Measurements from ENCODE around the gene LIG3.
A peak's percentile ranks its signal among the peaks of the same experiment; 100 is the strongest.
"Not testable (repeated sequence)": the region's sequence is repeated elsewhere in the genome, so short reads cannot be mapped to it uniquely, and the experiment has no call there.

Gene LIG3

GRCh38 chr17:35041390-35041789, 61.1 kb downstream of the LIG3 start:
- DNase-seq (ENCODE audit: low spot score) = no peak

GRCh38 chr17:35044181-35044580, 63.9 kb downstream of the LIG3 start:
- no peak for DNase-seq (ENCODE audit: low spot score)

GRCh38 chr17:35045458-35045979, 65.2 kb downstream of the LIG3 start:
- DNase-seq (ENCODE audit: low spot score) = not testable (repeated sequence)

GRCh38 chr17:35046245-35046644, 65.9 kb downstream of the LIG3 start:
- no peak for DNase-seq (ENCODE audit: low spot score)

- DNase-seq (ENCODE audit: low spot score) = no peak
These were observed 66.5 kb downstream of the LIG3 start for GRCh38 chr17:35046740-35047283.

GRCh38 chr17:35048685-35049379, 68.5 kb downstream of the LIG3 start:
- no peak for DNase-seq (ENCODE audit: low spot score)

GRCh38 chr17:35050170-35050569, 69.9 kb downstream of the LIG3 start:
- no peak for DNase-seq (ENCODE audit: low spot score)

GRCh38 chr17:35051183-35051578, 70.9 kb downstream of the LIG3 start:
- DNase-seq (ENCODE audit: low spot score) = no peak

GRCh38 chr17:35051579-35052240, 71.4 kb downstream of the LIG3 start:
- no peak for DNase-seq (ENCODE audit: low spot score)

GRCh38 chr17:35052241-35052610, 71.9 kb downstream of the LIG3 start:
- DNase-seq (ENCODE audit: low spot score) = peak; percentile 25

- no peak for DNase-seq (ENCODE audit: low spot score)
These were observed 72.5 kb downstream of the LIG3 start for GRCh38 chr17:35052780-35053179.

- DNase-seq (ENCODE audit: low spot score) = no peak
These were observed 72.9 kb downstream of the LIG3 start for GRCh38 chr17:35053204-35053603.

- no peak for DNase-seq (ENCODE audit: low spot score)
These were observed 75.7 kb downstream of the LIG3 start for GRCh38 chr17:35056013-35056412.

- DNase-seq (ENCODE audit: low spot score) = no peak
These were observed 77.1 kb downstream of the LIG3 start for GRCh38 chr17:35057332-35057915.

Data from AG08396 (cell line).